Mucosa of descending colon (tissue), 3 donors: ENCODE results near the gene YJU2. TPM values are rescaled to one million over a fixed set of nuclear protein-coding genes. Genes with fewer than 3 reads are reported as not detected.
"Not testable (repeated sequence)": the region's sequence is repeated elsewhere in the genome, so short reads cannot be mapped to it uniquely, and the experiment has no call there.

Experiments
- ATAC-seq: fragments of 200-7000 bp; cut with Tn5 transposase; one replicate; pipeline ENCODE4 v1.9.1; 2020; ENCODE audit warnings: mild to moderate bottlenecking, moderate library complexity
- DNase-seq, 3 donors: peaks; one replicate each; pipeline ENCODE4 v3.0.0-alpha.2; 2020
- H3K36me3 ChIP-seq: fragments of 200-600 bp; one replicate; pipeline ENCODE4 v1.8.0; 2021; ENCODE audit warnings: low read depth, mild to moderate bottlenecking
- H3K4me1 ChIP-seq: fragments of 200-600 bp; one replicate; pipeline ENCODE4 v1.8.0; 2021; ENCODE audit warnings: low read depth, mild to moderate bottlenecking
- H3K4me3 ChIP-seq: fragments of 200-600 bp; one replicate; pipeline ENCODE4 v1.8.0; 2021; ENCODE audit warnings: mild to moderate bottlenecking
- H3K9me3 ChIP-seq: fragments of 200-600 bp; one replicate; pipeline ENCODE4 v1.8.0; 2021; ENCODE audit warnings: mild to moderate bottlenecking
- CTCF ChIP-seq: fragments of 200-600 bp; IDR thresholded peaks from one replicate; pipeline ENCODE4 v1.8.0; 2022; ENCODE audit warnings: antibody characterized with exemption, mild to moderate bottlenecking
- intact Hi-C, 2 donors: fragments of 100-400 bp; cut with DNase I in 1 of 2; cut with micrococcal nuclease in 1 of 2; formaldehyde crosslinking; loops; one replicate each; pipeline versions ENCODE4 v1.11.0 to v1.11.1; 2022; cut with DNase I, micrococcal nuclease
- total RNA-seq, 3 donors: library from RNA; stranded (reverse); fragmentation: NEBNext Ultra II Directional in 2 of 3; extraction: Animal tissue kit (Norgen Biotek cat#: 25700) in 2 of 3; gene quantifications; one replicate each; pipeline versions ENCODE4 v1.2.1 to v1.2.4, GENCODE V29; 2021 to 2023
- donor health status: DM: no; HTN: no; CAD: no; lungs with moderate emphysema.
- donor health status: DM: no; HTN: no; CAD: no.
- donor health status: DM: no; HTN: yes; CAD: no.

Gene YJU2
- total RNA-seq, 3 donors from 2014 or later = 16.7 to 22.2 (median 20.0) TPM

- no peak for DNase-seq
- ATAC-seq = no peak
- Histone ChIP-seq H3K9me3 (no peaks in the 10 kb centered on the region), H3K4me3 (no peak overlapping the region), H3K4me1 (no peaks in the 10 kb centered on the region), H3K36me3 (no peaks in the 10 kb centered on the region)
- no peak for TF ChIP-seq CTCF
- intact Hi-C loops = no loop called here
Observed at GRCh38 chr19:4210166-4210731, 36.6 kb upstream of the YJU2 start.

GRCh38 chr19:4213116-4213515 lies 33.8 kb upstream of the YJU2 start:
- ATAC-seq (no peak), DNase-seq (no peak)
- Histone ChIP-seq H3K36me3 (no peaks in the 10 kb centered on the region), H3K9me3 (no peaks in the 10 kb centered on the region), H3K4me3 (no peak overlapping the region), H3K4me1 (no peaks in the 10 kb centered on the region)
- no peak for TF ChIP-seq CTCF
- intact Hi-C loops = no loop called here

- no peak for ATAC-seq
- intact Hi-C loops = no loop called here
Observed at GRCh38 chr19:4215807-4216206, 31.1 kb upstream of the YJU2 start.

GRCh38 chr19:4216846-4217245 lies 30.0 kb upstream of the YJU2 start:
- no peaks in the 10 kb centered on the region for H3K36me3 ChIP-seq
- DNase-seq = no peak
- no peak for TF ChIP-seq CTCF
- H3K4me3 ChIP-seq = no peak overlapping the region
- intact Hi-C loops = no loop called here
- H3K4me1 ChIP-seq = no peaks in the 10 kb centered on the region
- no peak for ATAC-seq
- no peaks in the 10 kb centered on the region for H3K9me3 ChIP-seq

More at GRCh38 chr19:4215807-4216206, 31.1 kb upstream of the YJU2 start:
- TF ChIP-seq CTCF = no peak
- no peak overlapping the region for H3K4me3 ChIP-seq
- no peak for DNase-seq
- H3K36me3 ChIP-seq = no peaks in the 10 kb centered on the region
- H3K4me1 ChIP-seq = no peaks in the 10 kb centered on the region
- no peaks in the 10 kb centered on the region for H3K9me3 ChIP-seq

- intact Hi-C loops = no loop called here
- H3K4me1 ChIP-seq = no peaks in the 10 kb centered on the region
- no peaks in the 10 kb centered on the region for H3K36me3 ChIP-seq
- DNase-seq (no peak), ATAC-seq (no peak)
- TF ChIP-seq CTCF = no peak
- H3K9me3 ChIP-seq = no peaks in the 10 kb centered on the region
- H3K4me3 ChIP-seq = no peak overlapping the region
Observed at GRCh38 chr19:4217429-4218264, 29.2 kb upstream of the YJU2 start.

- H3K9me3 ChIP-seq, intact Hi-C loops, H3K4me1 ChIP-seq, DNase-seq, ATAC-seq, H3K4me3 ChIP-seq, H3K36me3 ChIP-seq: not testable (repeated sequence)
Observed at GRCh38 chr19:4218523-4218922, 28.4 kb upstream of the YJU2 start.
